Stimulated activated CD4-positive, alpha-beta T cell treated with anti-CD3 and anti-CD28 coated beads, Interleukin-2, amount 100 ng/mL, for 24 hours (primary cell): Measurements from ENCODE around the gene OR2V2.

Experiments used
- DNase-seq, 2 donors: peaks; one replicate each; pipeline ENCODE4 v3.0.0-alpha.2; 2020

Gene OR2V2

GRCh38 chr5:181149355-181149754 is 2.0 kb downstream of the OR2V2 start:
- no peak for DNase-seq

- no peak for DNase-seq
These were observed 2.7 kb downstream of the OR2V2 start for GRCh38 chr5:181149806-181150733.

- DNase-seq, result no peak
These were observed 3.8 kb downstream of the OR2V2 start for GRCh38 chr5:181151146-181151545.

- no peak for DNase-seq
These were observed 5.0 kb downstream of the OR2V2 start for GRCh38 chr5:181152406-181152805.

- DNase-seq, result peak in 1 of 2 donors; percentile 26
These were observed 6.4 kb downstream of the OR2V2 start for GRCh38 chr5:181153814-181154213.

- DNase-seq, result no peak
These were observed 9.4 kb downstream of the OR2V2 start for GRCh38 chr5:181156758-181157157.

GRCh38 chr5:181158869-181159268 is 11.5 kb downstream of the OR2V2 start:
- DNase-seq, result no peak

GRCh38 chr5:181159286-181160151 is 12.1 kb downstream of the OR2V2 start:
- DNase-seq, result peak; percentile 97 to 98

GRCh38 chr5:181160152-181160754 is 12.9 kb downstream of the OR2V2 start:
- peak; percentile 82 to 84 for DNase-seq

GRCh38 chr5:181160755-181161533 is 13.6 kb downstream of the OR2V2 start:
- peak; percentile 48 to 51 for DNase-seq

GRCh38 chr5:181161534-181162175 is 14.3 kb downstream of the OR2V2 start:
- DNase-seq, result no peak

- DNase-seq, result no peak
These were observed 16.2 kb downstream of the OR2V2 start for GRCh38 chr5:181163487-181164075.

GRCh38 chr5:181164076-181164952 is 16.9 kb downstream of the OR2V2 start:
- peak in 1 of 2 donors; percentile 78 for DNase-seq

- no peak for DNase-seq
These were observed 19.7 kb downstream of the OR2V2 start for GRCh38 chr5:181166812-181167733.

- peak; percentile 45 to 47 for DNase-seq
These were observed 20.6 kb downstream of the OR2V2 start for GRCh38 chr5:181167814-181168488.

- no peak for DNase-seq
These were observed 21.3 kb downstream of the OR2V2 start for GRCh38 chr5:181168595-181169118.

- DNase-seq, result peak; percentile 80 to 95
These were observed 22.3 kb downstream of the OR2V2 start for GRCh38 chr5:181169459-181170236.
